GM18873 (cell line): ENCODE measurements around the gene SLC2A1.
"Not testable (repeated sequence)": the region's sequence is repeated elsewhere in the genome, so short reads cannot be mapped to it uniquely, and the experiment has no call there.

Source experiments
- ATAC-seq: cut with Tn5 transposase; IDR thresholded peaks from one replicate; pipeline ENCODE4 v1.9.1; 2021; ENCODE audit warnings: mild to moderate bottlenecking, moderate library complexity, moderate number of reproducible peaks; ENCODE audit not compliant: unreplicated experiment, low FRiP score

Gene SLC2A1

DNA sequence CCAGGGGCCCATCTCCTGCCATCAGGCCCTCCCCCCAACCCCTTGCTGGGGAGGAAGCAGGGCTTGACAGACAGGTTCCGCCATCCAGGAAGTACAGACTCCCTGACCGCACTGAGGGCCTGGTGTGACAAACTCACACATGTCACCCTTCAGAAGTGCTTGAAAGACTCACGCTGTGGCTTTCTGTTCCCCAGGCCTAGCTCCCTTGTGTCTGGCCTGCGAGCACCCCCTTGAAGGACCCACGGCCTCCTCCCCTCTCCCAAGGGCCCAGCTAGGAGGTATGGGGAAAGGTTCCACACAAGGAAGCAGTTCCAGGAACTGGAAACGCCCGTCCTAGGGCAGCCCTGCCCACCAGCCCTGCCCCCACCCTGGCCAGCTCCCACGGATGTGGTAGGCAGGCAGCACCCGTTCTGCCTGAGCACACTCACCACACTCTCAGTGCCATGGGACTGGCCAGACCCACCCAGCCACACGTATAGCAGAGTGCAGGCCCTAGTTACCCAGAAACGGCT lies 26.7 kb downstream of the SLC2A1 start:
- ATAC-seq: peak; percentile 42

DNA sequence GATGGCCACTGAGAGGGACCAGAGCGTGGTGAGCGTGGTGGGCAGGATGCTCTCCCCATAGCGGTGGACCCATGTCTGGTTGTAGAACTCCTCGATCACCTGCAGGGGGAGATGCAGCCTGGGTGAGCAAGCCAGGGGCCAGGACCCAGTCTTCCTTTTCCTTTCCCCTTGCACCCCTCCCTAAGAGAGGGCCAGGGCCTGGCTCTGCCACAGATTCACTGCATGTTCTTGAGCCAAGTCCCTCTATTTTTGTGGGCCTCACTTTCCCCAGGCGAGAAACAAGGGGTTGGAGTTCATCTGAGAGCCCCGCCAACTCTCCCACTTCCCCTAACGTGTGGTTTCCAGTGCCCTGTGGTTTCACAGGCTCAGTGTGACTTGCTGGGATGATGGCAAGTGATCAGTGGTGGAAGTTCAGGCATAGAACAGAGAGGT lies 27.5 kb downstream of the SLC2A1 start:
- no peak for ATAC-seq

DNA sequence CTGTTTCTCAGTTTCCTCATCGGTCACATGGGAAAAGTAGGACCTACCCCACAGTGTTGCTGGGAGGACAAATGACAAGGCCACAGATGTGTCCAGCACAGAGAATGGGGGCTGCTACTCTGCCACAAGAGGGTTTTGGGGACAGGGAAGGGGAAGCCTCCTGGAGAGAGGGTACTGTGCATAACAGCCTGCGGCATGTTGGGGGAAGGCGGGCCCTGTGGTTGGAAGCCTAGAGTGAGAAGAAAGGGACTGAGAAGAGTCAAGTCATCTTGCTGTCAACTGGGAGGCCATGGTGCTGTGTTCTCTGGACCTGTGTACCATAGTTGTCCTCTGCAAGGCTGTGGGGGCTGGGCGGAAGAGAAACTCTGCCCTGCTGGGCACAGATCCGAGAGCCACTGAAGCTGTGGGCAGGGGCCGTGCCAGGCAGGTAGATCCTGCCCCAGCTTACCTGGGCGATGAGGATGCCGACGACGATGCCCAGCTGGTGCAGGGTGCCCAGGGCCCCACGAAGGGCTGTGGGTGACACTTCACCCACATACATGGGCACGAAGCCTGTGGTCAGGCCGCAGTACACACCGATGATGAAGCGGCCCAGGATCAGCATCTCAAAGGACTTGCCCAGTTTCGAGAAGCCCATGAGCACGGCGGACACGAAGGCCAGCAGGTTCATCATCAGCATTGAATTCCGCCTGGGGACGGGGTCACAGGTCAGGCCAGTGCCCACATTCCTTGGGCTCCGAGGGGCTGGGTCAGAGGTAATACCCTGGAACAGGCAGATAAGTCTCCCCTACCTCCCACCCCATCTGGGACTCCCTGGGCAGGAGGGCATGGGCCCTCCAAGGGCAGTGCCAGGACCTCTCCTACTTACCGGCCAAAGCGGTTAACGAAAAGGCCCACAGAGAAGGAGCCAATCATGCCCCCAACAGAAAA lies 28.2 kb downstream of the SLC2A1 start:
- ATAC-seq: no peak

DNA sequence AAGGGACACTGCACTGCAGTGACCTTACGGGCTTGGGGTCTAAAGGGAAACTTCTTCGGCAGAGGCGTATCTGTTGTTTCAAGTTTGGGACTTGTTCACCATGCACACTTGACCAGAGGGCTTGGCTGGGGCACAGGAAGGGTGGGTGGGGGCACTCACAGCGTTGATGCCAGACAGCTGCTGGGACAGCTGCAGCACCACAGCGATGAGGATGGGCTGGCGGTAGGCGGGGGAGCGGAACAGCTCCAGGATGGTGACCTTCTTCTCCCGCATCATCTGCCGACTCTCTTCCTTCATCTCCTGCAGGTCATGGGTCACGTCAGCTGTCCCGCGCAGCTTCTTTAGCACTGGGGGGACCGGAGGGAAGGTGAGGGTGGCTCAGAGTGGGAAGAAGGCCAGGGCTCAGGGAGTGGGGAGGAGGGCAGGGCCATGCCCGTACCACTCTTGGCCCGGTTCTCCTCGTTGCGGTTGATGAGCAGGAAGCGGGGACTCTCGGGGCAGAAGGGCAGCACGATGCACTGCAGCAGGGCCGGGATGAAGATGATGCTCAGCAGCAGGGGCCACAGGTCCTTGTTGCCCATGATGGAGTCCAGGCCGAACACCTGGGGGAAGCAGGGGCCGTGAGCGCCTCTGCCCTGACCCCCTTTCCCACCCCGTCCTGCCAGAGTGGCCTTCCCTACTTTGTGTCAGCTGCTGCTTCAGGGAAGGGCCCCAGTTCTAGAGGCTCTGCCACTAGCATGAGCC lies 29.1 kb downstream of the SLC2A1 start:
- no peak for ATAC-seq

DNA sequence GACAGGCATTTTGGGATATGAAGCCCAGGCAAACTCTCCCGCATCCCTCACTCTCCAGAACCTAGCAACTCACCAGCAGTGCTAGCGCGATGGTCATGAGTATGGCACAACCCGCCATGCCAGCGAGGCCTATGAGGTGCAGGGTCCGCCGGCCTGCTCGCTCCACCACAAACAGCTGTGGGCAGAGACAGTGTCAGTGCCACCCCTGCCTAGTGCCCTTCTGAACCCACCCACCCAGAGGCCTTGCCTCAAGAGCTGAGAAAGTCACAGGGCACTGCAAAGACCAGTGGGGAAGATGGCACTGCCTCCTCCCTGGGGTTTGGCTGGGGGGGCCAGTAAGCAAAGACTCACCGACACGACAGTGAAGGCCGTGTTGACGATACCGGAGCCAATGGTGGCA lies 29.8 kb downstream of the SLC2A1 start:
- no peak for ATAC-seq

DNA sequence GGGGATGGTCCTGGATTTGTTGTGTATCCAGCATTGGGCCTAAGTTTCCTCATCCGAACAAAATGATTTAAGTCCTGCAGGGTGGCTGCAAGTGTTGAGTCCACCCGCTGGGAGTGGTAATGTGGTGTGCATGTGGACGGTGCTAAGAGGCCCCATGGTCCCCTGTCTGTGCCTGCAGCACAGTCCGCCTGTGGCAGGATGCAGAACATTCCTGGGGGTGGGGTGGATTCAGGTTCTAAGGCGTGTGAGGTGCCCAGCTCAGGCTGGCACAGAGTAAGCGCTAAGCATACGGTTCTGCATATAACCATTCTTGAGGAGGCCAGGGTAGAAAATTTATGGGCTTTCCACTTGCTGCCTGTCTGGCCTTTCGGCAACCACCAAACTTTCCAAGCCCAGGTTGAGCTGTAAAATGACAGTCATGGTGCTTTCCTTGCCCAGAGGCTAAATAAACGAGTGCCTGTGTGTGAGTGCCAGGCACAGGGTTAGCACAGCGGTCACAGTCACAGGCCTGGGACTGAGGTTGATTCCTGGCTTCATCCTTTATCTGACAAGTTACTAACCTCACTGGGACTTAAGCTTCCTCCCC lies 30.7 kb downstream of the SLC2A1 start:
- ATAC-seq: no peak

DNA sequence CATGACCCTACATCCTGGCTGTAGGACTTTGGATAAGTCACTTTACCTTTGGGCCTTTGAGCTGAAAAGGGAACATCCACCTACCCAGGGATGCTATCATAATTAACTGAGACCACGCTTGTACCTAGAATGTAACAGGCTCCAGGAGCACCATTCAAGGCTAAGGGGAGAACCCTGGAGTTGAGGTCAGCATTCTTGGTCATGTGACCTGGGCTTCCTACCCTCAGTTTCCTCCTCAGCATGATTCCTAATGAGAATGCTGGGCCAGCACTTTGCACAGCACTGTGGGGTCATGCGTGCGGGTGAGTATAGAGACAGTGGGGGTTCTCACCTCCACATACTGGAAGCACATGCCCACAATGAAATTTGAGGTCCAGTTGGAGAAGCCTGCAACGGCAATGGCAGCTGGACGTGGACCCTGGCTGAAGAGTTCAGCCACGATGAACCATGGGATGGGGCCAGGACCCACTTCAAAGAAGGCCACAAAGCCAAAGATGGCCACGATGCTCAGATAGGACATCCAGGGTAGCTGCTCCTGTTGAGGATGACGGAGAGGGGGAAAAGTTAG lies 31.3 kb downstream of the SLC2A1 start:
- no peak for ATAC-seq

DNA sequence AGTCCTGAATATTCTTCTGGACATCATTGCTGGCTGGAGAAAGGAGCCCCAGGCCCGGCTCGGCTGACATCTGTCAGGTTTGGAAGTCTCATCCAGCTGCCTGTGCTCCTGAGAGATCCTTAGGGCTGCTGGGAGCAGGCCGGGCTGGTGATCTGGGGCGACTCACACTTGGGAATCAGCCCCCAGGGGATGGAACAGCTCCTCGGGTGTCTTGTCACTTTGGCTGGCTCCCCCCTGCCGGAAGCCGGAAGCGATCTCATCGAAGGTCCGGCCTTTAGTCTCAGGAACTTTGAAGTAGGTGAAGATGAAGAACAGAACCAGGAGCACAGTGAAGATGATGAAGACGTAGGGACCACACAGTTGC lies 31.8 kb downstream of the SLC2A1 start:
- ATAC-seq: no peak

DNA sequence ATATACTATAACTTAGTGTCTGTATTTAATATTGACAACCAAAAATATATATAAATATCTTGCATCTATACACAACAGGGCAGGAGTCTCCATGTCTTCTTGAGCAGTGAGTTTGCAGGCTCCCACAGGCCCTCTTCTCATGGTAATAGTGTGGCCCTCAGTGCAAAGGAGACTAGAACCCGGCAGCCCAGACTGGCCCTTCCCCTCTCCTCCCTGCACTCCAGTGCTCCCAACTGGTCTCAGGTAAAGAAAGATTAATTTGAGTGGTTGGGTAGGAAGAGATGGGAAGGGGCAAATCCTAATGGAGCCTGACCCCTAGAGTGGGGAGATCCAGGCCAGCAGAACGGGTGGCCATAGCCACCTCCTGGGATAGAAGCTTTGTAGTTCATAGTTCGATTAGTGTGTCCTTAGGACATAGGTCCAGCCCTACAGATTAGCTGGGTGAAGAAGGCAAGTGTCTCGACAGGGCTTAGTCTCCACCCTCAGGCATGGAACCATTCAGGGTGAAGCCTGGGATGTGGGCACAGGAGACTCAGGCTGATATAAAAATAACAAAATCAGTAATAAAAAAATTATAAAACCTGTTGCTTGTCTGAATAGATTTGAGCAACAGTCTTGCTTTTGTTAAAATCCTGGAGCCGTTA lies 32.3 kb downstream of the SLC2A1 start:
- ATAC-seq: no peak

DNA sequence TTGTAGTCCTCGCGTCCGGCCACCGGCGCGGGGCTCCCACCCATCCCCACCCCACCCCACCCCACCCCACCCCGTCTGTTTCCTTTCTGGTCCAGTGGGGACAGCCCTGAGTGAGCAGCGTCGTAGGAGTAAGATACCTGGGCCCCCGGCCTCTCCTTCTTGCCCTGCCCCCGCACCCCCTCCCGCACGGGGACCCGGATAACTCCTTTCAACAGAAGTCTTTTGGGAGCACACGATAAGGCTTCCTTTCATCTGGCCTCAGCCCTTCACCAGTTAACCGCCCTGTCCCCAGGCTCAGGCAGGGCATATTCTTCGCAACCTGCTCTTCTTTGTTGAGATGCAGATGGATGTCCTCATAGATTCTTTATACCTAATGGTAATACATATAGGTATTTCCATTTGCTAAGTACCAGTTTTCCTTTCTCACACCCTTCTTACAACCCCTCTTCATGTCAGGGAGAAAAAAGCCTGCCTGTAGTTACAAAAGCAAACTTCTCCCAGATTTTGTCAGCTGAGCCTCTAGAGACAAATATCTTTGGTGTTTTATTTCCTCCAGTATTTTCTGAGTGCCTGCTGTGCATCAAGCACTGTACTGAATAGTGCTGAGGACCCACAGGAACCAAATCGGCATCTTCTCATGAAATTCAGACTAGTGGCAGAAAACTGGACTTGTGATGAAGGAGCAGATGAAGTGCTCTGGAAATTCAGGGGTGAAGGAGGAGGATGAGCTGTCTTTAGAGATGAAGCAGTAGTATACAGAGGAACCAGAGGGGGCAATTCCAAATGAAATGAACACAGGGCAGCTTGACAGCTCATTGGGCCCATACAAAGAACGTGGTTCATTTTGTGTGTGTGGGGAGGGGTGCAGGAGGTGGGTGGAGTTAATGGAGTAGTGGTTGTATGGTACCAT lies 33.6 kb downstream of the SLC2A1 start:
- no peak for ATAC-seq

DNA sequence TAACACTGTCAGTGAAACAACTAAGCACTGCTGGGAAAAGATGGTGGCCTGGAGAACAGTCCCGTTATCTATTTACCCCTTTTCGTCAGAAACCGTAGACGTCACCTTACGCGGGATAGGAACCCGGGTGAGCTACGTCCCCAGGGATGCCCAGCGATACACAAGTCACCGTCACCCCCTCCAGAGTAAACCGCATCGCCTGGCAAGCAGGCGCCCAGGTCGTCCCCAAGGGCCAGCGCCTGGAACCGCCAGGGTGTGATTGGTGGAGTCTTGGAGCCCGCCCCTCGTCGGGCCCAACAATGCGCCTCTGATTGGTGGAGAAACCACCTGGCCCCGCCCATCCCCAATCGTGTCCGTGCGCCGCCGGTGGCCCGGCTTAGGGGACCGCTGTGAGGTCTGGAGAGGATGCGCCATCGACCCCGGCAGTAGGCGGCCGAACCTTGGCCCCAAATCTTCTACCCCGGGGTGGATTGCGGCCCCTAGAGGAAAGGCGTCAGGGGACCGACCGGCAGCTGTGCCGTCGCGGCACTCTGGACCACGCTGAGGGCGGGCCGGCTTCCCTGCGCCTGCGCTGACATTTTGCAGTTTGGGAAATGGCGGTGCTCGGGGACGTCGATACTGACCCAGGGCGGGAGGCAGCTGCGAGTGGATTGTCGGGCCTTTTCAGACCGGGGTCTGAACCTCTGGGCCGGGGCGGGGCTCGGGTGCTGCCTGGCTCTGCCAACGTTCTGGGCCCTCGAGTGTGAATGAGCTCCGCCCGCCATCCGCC lies 34.4 kb downstream of the SLC2A1 start:
- ATAC-seq: peak; percentile 74

DNA sequence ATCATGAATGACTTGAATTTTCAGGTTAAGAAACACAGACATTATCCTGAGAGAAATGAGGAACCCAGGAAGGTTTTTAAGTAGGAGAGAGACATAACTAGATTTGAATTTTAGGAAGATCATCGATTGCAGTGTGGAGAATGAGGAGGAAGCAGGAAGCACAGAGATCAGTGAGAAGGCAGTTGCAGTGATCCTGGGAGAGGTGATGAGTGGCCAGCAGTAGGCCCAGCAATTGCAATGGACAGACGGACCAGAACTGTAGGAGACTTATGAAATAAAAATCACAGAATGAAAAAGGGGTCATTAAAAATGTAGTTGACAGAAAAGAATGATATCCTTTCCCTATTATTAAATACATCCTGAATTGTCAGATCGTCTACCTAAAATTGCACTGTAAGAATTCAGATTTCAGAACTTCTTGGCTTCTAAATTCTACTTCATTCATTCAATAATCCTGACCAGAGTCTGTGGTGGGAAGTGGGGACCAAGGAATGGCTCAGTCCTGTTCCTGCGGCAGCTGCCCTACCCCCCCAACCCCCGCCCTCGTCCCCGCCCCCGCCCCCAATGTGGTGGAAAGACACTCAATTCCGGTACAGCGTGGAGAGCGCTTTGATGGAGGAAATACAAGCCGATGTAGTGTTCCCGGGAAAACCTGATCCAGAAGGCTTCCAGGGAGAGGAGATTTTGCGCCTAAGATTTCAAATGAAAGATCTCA lies 35.1 kb downstream of the SLC2A1 start:
- ATAC-seq: no peak

DNA sequence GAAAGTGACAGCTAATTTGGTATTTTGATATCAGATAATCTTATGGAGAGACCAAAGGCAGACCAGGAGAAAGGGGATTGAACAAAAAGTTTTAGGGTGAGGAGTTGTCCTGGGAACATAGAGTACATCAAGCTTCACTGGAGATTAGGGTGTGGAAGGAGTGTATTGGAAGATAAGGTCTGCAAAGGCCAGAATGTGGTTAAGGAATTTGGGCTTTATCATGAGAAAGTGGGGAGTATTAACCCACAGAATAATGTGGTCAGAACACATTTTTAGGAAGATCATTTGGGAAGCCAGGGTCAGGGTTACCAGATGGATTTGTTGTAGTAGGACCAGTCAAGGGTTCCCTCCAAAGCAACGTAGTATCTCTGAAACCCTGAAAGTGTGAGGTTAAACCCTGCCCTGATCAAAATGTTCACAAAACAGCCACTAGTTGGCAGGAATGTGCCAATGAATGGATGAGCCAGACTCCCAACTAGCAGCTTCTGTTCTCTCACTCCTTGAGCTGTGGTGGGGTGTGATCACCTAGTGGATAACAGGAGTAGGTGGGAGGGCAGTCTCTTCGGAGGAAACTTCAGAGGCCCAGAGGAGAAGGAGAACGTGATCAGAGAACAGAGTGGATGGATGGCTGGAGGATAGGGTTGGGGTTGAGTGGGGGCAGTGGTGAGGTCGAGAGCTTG lies 35.8 kb downstream of the SLC2A1 start:
- no peak for ATAC-seq

DNA sequence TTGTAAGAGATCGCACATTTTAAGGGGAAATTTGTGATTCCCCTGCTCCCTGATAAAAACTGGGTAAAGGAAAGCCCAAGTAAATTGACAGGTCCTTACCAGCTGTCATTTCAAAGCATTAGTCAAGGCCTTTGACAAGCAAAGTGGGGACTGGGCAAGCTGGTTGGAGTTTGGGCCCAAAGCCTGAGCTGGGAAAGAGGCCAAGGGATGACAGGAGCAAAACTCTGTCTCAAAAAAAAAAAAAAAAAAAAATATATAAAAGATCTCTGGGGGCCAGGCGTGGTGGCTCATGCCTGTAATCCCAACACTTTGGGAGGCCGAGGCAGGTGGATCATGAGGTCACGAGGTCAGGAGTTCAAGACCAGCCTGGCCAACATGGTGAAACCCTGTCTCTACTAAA lies 36.9 kb downstream of the SLC2A1 start:
- no peak for ATAC-seq

DNA sequence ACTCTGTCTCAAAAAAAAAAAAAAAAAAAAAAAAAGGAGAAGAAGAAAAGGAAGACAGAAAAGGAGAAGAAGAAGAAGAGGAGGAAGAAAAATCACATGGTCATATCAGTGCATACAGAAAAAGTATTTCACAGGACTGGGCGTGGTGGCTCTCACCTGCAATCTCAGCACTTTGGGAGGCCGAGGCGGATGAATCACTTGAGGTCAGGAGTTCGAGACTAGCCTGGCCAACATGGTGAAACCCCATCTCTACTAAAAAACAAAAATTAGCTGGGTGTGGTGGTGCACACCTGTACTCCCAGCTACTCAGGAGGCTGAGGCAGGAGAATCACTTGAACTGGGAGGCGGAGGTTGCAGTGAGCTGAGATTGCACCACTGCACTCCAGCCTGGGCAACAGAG lies 39.0 kb downstream of the SLC2A1 start:
- ATAC-seq: not testable (repeated sequence)

DNA sequence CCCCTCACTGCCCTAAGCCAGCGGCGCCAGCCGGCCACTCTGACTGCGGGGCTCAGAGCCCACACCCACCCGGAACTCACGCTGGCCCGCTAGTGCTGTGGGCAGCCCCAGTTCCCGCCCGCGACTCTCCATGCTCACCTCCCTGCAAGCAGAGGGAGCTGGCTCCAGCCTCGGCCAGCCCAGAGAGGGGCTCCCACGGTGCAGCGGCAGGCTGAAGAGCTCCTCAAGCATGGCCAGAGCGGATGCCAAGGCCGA lies 41.5 kb downstream of the SLC2A1 start:
- ATAC-seq: no peak

DNA sequence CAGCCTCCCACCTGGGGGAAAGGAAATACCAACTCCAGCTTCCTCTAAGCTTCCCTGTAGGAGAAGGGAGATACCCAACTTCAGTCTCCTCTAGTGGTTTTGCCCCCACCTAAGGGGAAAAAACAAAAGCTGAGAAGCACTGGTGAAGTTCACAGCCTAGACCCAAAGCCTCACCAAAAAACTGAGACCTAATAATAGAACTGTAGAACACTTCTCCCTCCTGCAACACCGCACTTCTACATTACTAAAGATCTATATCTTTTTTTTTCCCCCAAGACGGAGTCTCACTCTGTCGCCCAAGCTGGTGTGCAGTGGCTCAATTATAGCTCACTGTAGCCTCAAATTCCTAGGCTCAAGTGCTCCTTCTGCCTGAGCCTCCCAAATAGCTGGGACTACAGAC lies 43.2 kb downstream of the SLC2A1 start:
- no peak for ATAC-seq
